Smooth muscle cell (in vitro differentiated cells): ENCODE measurements around the gene RRBP1. TPM values are rescaled to one million over a fixed set of nuclear protein-coding genes. Genes with fewer than 3 reads are reported as not detected.

ENCODE experiments used
- DNase-seq: peaks from one replicate; lab custom pipeline; 2025; ENCODE audit not compliant: unreplicated experiment; lab: John Stamatoyannopoulos, UW
- H2AFZ ChIP-seq: fragments of 200-600 bp; sonication (generic); 2 replicates; pipeline ENCODE4 v1.6.0; 2016; ENCODE audit warnings: antibody characterized with exemption, low read depth, mild to moderate bottlenecking
- H3F3A ChIP-seq: fragments of 200-600 bp; sonication (generic); 2 replicates; pipeline ENCODE4 v1.6.0; 2017; ENCODE audit warnings: antibody characterized with exemption, low read depth
- H3K27ac ChIP-seq: fragments of 200-600 bp; sonication (generic); 2 replicates; pipeline ENCODE4 v1.5.1; 2016; ENCODE audit warnings: low read depth, mild to moderate bottlenecking
- H3K27me3 ChIP-seq: fragments of 200-600 bp; sonication (generic); 2 replicates; pipeline ENCODE4 v1.6.1; 2016; ENCODE audit warnings: low read depth, mild to moderate bottlenecking
- H3K36me3 ChIP-seq: fragments of 200-600 bp; sonication (generic); 2 replicates; pipeline ENCODE4 v1.5.1; 2016; ENCODE audit warnings: low read depth
- H3K4me1 ChIP-seq: fragments of 200-600 bp; sonication (generic); 2 replicates; pipeline ENCODE4 v1.5.1; 2016; ENCODE audit warnings: low read depth
- H3K4me2 ChIP-seq: fragments of 200-600 bp; sonication (generic); 2 replicates; pipeline ENCODE4 v1.6.0; 2016; ENCODE audit warnings: mild to moderate bottlenecking
- H3K4me3 ChIP-seq: fragments of 200-600 bp; sonication (generic); 2 replicates; pipeline ENCODE4 v1.5.1; 2016; ENCODE audit warnings: mild to moderate bottlenecking
- H3K79me2 ChIP-seq: fragments of 200-600 bp; sonication (generic); 2 replicates; pipeline ENCODE4 v1.6.0; 2016; ENCODE audit warnings: low read depth, mild to moderate bottlenecking
- H3K9ac ChIP-seq: fragments of 200-600 bp; sonication (generic); 2 replicates; pipeline ENCODE4 v1.6.0; 2016; ENCODE audit warnings: low read depth
- H3K9me3 ChIP-seq: fragments of 200-600 bp; sonication (generic); replicated peaks from 2 replicates; pipeline ENCODE4 v1.5.1; 2016; ENCODE audit warnings: low read depth
- H4K20me1 ChIP-seq: fragments of 200-600 bp; sonication (generic); 2 replicates; pipeline ENCODE4 v1.6.0; 2016; ENCODE audit warnings: low read depth
- WGBS: methylation state at CpG from one replicate; pipeline ENCODE4 v1.1.7; 2016; ENCODE audit warnings: low lambda C conversion rate; 5-methylcytosine and 5-hydroxymethylcytosine counted together
- polyA plus RNA-seq: library from polyadenylated mRNA; unstranded; fragments of >200 nt; fragmentation: Nextera tagmentation; extraction: Ambion mirVana; gene quantifications from 2 replicates; pipeline ENCODE4 v1.2.1, GENCODE V29; 2016
- total RNA-seq: library from RNA; depleted of rRNA; stranded (reverse); fragments of >200 nt; gene quantifications from 2 replicates; pipeline ENCODE4 v1.2.3, GENCODE V29; 2014
- TF ChIP-seq, protein P1 (sequence below): fragments of 200-600 bp; sonication (generic); IDR thresholded peaks from 2 replicates; pipeline ENCODE4 v1.5.1; 2017; ENCODE audit warnings: borderline replicate concordance, mild to moderate bottlenecking, antibody characterized with exemption; ENCODE audit not compliant: insufficient read depth, poor library complexity, severe bottlenecking

Gene RRBP1
- total and polyA plus RNA-seq, 2 experiments from 2014 or later, result 142 to 226 TPM

DNA sequence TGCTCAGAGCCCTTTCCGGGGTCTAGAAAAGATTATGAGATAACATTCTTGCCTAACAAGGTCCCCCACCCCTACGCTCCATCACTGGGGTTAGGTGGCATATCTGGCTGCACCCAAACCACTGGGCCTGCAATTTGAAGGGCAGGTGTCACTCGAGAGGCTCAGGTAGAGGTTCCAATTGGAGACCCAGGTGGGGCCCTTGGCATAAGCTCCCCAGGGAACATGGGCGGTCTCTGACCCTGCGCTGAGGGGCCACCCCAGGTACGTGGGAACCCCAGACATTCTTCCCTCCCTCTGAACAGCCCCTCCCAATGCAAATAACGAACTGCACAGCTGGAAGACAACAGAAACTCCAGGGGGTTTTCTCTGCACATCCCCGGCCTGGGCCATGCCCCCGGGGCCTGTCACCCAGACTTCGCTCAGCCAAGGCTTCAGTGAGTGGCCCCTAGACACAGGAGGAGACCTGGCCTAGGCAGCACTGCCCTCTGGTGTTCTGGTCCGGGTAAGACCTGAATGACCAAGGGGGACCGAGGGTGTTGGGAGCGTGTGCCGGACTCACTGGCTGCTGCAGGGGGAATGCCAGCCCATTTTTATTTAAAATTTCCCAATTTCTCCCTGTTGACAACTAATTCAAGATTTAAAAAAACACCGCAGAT lies 64.7 kb downstream of the RRBP1 start:
- no peak overlapping the region for H3K27ac ChIP-seq
- H3F3A ChIP-seq, result peaks cover 38% of the 10 kb centered on the region
- H3K4me1 ChIP-seq, result no peaks in the 10 kb centered on the region
- no peaks in the 10 kb centered on the region for H3K36me3 ChIP-seq
- H3K4me3 ChIP-seq, result no peak overlapping the region
- no peaks in the 10 kb centered on the region for H3K79me2 ChIP-seq
- TF ChIP-seq, protein P1, sequence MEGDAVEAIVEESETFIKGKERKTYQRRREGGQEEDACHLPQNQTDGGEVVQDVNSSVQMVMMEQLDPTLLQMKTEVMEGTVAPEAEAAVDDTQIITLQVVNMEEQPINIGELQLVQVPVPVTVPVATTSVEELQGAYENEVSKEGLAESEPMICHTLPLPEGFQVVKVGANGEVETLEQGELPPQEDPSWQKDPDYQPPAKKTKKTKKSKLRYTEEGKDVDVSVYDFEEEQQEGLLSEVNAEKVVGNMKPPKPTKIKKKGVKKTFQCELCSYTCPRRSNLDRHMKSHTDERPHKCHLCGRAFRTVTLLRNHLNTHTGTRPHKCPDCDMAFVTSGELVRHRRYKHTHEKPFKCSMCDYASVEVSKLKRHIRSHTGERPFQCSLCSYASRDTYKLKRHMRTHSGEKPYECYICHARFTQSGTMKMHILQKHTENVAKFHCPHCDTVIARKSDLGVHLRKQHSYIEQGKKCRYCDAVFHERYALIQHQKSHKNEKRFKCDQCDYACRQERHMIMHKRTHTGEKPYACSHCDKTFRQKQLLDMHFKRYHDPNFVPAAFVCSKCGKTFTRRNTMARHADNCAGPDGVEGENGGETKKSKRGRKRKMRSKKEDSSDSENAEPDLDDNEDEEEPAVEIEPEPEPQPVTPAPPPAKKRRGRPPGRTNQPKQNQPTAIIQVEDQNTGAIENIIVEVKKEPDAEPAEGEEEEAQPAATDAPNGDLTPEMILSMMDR, result peak; percentile 46
- H3K9me3 ChIP-seq, result no peaks in the 10 kb centered on the region
- DNase-seq, result no peak
- H3K27me3 ChIP-seq, result no peaks in the 10 kb centered on the region
- H3K9ac ChIP-seq, result no peak overlapping the region
- WGBS, result 84% methylated on average over 15 of the region's 15 CpGs
- no peak overlapping the region for H2AFZ ChIP-seq
- H3K4me2 ChIP-seq, result no peak overlapping the region
- peaks cover 100% of the 10 kb centered on the region for H4K20me1 ChIP-seq

DNA sequence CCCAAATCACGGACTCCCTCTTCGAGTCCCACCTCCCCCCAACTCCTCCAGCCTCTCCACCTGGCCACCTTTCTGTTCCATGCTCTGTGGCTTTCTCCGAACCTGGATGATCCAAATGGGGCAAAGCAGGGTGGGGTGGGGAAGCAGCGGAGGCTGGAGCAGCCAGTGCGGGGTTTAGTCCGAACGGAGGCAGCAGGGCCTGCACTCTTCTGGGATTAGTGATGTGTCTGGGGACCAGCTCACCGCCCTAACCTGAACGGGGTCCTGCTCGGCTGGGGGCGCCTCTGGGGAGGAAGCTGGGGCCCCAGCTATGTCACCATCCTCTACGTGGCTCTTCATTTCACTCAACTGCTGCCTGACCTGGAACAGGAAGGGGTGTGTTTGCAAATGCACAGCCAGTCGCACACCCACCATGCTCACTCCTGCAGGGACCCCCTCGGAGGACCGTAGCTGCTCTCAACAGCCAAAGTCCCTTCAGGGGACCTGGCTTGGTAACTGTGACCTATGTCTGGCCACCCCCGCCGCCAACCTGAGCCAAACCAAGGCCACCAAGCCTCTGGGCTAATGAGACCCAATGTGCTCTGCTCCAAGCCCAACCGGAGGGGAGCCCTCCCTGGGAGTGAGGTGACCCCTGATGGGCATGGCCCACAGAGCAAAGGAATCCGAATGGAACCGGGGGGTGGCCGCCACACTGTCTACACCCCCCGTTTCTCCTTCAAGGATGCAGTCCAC lies 65.4 kb downstream of the RRBP1 start:
- Histone ChIP-seq H3K36me3 (no peaks in the 10 kb centered on the region), H3K4me2 (no peak overlapping the region), H3K4me1 (no peaks in the 10 kb centered on the region), H3K4me3 (no peak overlapping the region), H3K27me3 (no peaks in the 10 kb centered on the region), H3F3A (peaks cover 41% of the 10 kb centered on the region), H4K20me1 (peaks cover 100% of the 10 kb centered on the region), H3K9ac (no peak overlapping the region), H3K27ac (no peak overlapping the region), H2AFZ (no peak overlapping the region), H3K79me2 (no peaks in the 10 kb centered on the region), H3K9me3 (no peaks in the 10 kb centered on the region)
- no peak for DNase-seq
- 93% methylated on average over 22 of the region's 22 CpGs for WGBS
- TF ChIP-seq, protein P1, result no peak

DNA sequence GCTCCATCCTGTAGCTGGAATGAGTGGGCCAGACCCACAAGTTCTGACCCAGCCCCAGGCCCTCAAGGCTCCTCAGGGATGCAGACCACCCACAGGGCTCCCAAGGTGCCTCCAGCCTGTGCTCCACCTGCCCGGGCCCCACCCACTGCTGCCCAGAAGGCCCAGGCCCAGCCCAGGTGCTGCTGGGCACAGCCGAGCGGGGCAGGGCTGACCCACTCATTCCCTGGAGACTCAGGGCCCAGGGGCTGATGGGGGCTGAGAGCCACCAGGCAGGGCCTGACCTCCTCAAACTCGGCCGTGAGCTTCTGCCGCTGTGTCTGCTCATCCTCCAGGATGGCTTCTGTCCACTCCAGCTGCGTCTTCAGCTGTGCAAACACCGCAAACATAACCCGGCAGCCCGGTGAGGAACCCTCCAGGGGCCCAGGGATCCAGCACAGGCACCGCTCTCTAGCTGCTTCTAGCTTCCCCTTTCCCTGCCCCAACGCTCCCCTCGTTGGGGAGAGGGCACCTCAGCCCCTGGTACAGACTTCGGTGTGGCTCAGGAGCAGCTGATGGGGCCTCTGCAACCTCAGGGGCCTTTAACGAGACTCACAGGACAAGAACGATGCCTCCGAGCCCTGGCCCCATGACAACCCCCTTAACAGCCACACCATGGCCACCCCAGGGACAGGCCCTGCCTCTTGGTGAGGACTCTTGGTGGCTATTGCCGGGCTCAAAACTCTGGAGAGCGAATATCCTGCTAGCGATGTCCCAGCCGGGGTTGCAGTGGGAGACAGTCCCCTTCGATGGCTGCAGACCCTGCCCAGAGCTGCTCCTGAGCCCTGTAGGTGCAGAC lies 66.2 kb downstream of the RRBP1 start:
- WGBS, result 84% methylated on average over 22 of the region's 22 CpGs

More for the DNA sequence above, 66.2 kb downstream of the RRBP1 start:
- H2AFZ ChIP-seq, result no peak overlapping the region
- H3K27ac ChIP-seq, result no peak overlapping the region
- H3K9ac ChIP-seq, result no peak overlapping the region
- H3K79me2 ChIP-seq, result no peaks in the 10 kb centered on the region
- no peaks in the 10 kb centered on the region for H3K36me3 ChIP-seq
- H3K4me2 ChIP-seq, result no peak overlapping the region
- no peak for DNase-seq
- no peak overlapping the region for H3K4me3 ChIP-seq
- H3K27me3 ChIP-seq, result no peaks in the 10 kb centered on the region
- H3K9me3 ChIP-seq, result no peaks in the 10 kb centered on the region
- TF ChIP-seq, protein P1, result no peak
- H3F3A ChIP-seq, result peaks cover 49% of the 10 kb centered on the region
- H4K20me1 ChIP-seq, result peaks cover 100% of the 10 kb centered on the region
- H3K4me1 ChIP-seq, result no peaks in the 10 kb centered on the region
